CD4-positive, alpha-beta T cell treated with Interleukin-4 for 4 hours (primary cell): ENCODE data around the gene TCF25.
"Not testable (repeated sequence)": the region's sequence is repeated elsewhere in the genome, so short reads cannot be mapped to it uniquely, and the experiment has no call there.

Experiments used
- DNase-seq: peaks from one replicate; pipeline ENCODE4 v3.0.0-alpha.2; 2020

TCF25 gene

GRCh38 chr16:89845417-89845816 is 28.0 kb upstream of the TCF25 start:
- DNase-seq: no peak

GRCh38 chr16:89847051-89847939 is 26.1 kb upstream of the TCF25 start:
- DNase-seq: no peak

GRCh38 chr16:89847940-89848297 is 25.5 kb upstream of the TCF25 start:
- no peak for DNase-seq

- no peak for DNase-seq
These were observed 24.4 kb upstream of the TCF25 start for GRCh38 chr16:89848974-89849373.

DNA sequence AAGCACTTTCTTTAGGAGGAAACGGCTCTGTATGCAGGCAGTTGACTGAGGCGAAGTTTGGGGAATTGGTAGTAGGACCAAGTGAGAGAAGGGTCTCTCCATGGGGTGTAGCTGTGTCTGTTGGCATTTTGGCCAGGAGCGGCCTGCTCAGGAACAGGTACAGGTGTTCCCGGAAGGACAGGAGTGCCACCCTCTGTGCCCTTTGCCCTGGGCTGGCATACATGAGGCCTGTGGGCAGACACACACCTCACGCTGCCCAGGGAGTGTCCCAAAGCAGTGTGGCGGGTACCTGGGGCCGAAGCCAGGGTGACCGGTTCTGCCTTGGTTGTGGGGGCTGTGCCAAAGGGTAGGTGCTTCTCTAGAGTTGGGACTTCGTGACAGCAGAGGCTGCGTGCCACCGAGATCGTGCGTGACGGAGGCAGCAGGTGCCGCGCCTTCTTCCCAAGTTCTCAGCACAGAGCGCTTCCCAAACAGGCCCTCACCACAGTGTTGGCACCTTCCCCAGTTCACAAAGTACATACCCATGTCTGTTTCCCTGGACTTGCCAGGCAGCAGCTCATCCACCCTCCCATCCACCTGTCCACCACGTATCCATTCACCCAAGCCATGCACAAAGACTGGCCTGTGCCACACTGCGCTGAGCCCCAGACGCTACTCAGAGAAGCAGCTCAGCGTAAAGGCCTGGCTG is 19.9 kb upstream of the TCF25 start:
- DNase-seq: no peak

DNA sequence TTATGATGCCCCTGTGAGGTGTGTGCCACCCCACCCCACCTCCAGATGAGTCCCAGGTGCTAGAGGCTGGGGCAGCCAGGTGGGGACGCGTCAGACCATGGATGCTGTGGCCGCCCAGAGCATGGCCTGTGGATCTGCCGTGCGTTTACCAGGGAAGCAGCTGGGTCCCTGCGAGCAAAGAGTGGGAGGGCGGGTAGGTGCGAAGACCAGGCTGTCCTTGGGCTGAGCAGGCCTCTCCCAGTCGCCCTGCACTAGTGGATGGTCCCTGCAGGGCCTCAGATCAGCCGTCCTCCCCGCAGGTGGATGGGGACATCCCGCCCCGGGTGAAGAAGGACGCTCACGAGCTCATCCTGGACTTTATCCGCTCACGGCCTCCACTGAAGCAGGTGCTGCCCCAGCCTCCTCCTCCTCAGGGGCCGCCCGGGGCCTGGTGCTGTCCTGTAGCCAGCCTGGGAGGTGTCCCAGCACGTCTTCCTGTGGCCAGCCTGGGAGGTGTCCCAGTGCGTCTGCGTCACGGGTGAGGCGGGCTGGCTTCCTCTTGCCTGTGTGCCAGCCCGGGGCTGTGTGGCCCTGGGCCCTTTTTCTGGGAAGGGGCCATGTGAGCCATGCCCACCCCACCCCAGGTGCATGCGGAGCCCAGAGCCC is 18.0 kb upstream of the TCF25 start:
- no peak for DNase-seq

GRCh38 chr16:89855986-89856385 is 17.4 kb upstream of the TCF25 start:
- DNase-seq: no peak

DNA sequence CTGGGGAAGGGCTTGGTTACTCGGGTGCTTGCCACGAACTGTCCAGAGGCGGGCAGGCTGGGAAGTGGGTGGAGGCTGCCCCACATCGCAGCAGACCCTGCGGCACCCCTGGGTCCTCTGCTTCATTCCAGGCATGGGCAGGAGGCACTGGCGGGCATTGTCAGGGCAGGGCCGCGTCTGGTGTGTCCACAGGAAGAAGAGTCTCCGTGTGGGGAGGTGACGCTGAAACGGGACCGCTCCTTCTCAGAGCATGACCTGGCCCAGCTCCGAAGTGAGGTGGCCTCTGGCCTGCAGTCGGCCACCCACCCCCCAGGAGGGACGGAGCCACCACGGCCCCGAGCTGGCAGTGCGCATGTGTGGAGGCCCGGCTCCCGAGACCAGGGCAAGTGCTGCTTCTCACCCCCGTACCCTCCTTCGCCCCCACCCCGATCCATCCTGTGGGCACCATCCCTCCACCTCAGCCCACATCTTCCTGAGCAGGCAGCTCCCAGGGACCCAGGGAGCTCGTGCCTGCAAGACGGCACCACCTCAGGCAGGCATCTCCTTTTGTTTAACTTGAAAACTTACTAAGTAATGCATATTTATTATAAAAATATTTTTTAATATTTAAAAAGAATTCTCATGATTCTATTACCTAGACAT is 14.3 kb upstream of the TCF25 start:
- no peak for DNase-seq

- no peak for DNase-seq
These were observed 13.8 kb upstream of the TCF25 start for GRCh38 chr16:89859615-89860007.

- peak; percentile 63 for DNase-seq
These were observed 12.6 kb upstream of the TCF25 start for GRCh38 chr16:89860747-89861304.

- DNase-seq: no peak
These were observed 11.7 kb upstream of the TCF25 start for GRCh38 chr16:89861648-89862047.

DNA sequence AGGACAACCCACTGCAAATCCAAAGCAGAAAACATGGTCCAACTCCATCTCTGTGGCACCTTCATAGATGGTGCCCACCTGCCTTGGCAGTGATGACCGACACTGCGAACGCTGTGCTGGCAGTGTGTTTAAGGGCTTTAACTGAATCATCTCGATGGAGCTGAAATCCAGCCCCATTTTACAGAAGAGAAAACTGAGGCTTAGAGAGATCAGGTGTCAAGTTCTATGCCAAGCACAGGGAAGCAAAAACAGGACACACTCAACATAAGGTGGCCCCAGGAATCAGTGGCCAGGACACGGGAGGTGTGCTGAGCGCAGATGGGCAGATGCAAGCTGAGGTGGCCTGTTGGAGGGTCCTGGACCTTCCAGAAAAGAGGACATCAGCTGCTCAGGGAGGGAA is 10.7 kb upstream of the TCF25 start:
- DNase-seq: no peak

- DNase-seq: peak; percentile 64
These were observed 9.5 kb upstream of the TCF25 start for GRCh38 chr16:89863741-89864526.

GRCh38 chr16:89864527-89864820 is 8.9 kb upstream of the TCF25 start:
- DNase-seq: no peak

GRCh38 chr16:89867918-89868317 is 5.5 kb upstream of the TCF25 start:
- no peak for DNase-seq

GRCh38 chr16:89869911-89870310 is 3.5 kb upstream of the TCF25 start:
- DNase-seq: no peak

GRCh38 chr16:89870440-89870839 is 3.0 kb upstream of the TCF25 start:
- no peak for DNase-seq

DNA sequence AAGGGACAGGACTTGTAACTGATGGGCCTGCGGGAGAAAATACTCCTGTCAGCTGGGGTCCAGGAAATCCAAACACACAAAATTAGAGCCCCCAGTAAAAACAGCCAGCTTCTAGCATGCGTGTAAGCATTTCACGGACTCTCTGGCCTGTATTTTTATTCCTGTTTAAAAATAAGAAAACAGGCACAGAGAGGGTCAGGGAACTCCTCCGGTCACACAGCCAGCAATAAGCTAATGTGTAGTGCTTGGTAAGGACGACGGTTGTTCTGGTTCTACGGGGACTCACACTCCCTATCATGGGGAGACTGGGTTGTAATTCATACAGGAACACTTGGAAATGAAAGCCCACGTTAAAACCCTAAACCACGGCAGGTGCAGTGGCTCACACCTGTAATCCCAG is 1.5 kb upstream of the TCF25 start:
- DNase-seq: no peak

- DNase-seq: peak; percentile 93
These were observed 739 bp downstream of the TCF25 start for GRCh38 chr16:89873972-89874689.

DNA sequence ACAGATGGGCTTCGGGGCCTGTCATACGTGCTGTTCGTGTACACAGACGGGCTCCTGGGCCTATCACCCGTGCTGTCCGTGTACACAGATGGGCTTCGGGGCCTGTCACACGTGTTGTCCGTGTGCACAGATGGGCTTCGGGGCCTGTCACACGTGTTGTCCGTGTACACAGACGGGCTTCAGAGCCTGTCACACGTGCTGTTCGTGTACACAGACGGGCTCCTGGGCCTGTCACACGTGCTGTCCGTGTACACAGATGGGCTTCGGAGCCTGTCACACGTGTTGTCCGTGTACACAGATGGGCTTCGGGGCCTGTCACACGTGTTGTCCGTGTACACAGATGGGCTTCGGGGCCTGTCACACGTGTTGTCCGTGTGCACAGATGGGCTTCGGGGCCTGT is 5.7 kb downstream of the TCF25 start:
- DNase-seq: not testable (repeated sequence)

- no peak for DNase-seq
These were observed 7.3 kb downstream of the TCF25 start for GRCh38 chr16:89880477-89881367.
